ENCODE results near the gene HADH. TPM values are rescaled to one million over a fixed set of nuclear protein-coding genes. Genes with fewer than 3 reads are reported as not detected.

The HADH gene
- total RNA-seq, 1 donor from 2014 or later = 22.8 TPM

- H3K27ac Mint-ChIP-seq = no peak overlapping the region
- intact Hi-C loops (cut with micrococcal nuclease) = no loop called here
- CTCF ChIA-PET = interaction anchor here (1.1 to 1.3 kb wide), 2 partner anchors 39 to 514 kb away, joined by 3 to 4 read pairs; no protein-coding TSS in a partner anchor
Observed at GRCh38 chr4:108058685-108059440, 69.2 kb downstream of the HADH start.

GRCh38 chr4:108060164-108060563 is 70.5 kb downstream of the HADH start:
- peaks cover 3% of the 10 kb centered on the region for H3K27me3 Mint-ChIP-seq

More at GRCh38 chr4:108058685-108059440, 69.2 kb downstream of the HADH start:
- DNase-seq = no peak
- Mint-ChIP-seq H3K27me3 (peaks cover 3% of the 10 kb centered on the region), H3K9me3 (no peaks in the 10 kb centered on the region), H3K36me3 (ENCODE audit: low read depth) (no peaks in the 10 kb centered on the region), H3K4me3 (no peak overlapping the region), H3K4me1 (no peaks in the 10 kb centered on the region)
- ATAC-seq (ENCODE audit: low read depth) = no peak
- POLR2A ChIA-PET = no interaction called here
- TF ChIP-seq CTCF (IDR thresholded peaks at IDR 0.05) = no peak

GRCh38 chr4:108060686-108061321 is 71.1 kb downstream of the HADH start:
- no peak overlapping the region for H3K4me3 Mint-ChIP-seq
- POLR2A ChIA-PET = no interaction called here
- intact Hi-C loops (cut with micrococcal nuclease) = no loop called here
- H3K36me3 Mint-ChIP-seq (ENCODE audit: low read depth) = no peaks in the 10 kb centered on the region
- no peak for DNase-seq
- H3K9me3 Mint-ChIP-seq = no peaks in the 10 kb centered on the region
- no peaks in the 10 kb centered on the region for H3K4me1 Mint-ChIP-seq
- no peak overlapping the region for H3K27ac Mint-ChIP-seq
- CTCF ChIA-PET = interaction anchor here (1.5 kb wide), 1 partner anchor 42 kb away, joined by 4 read pairs; no protein-coding TSS in a partner anchor
- TF ChIP-seq CTCF (IDR thresholded peaks at IDR 0.05) = no peak
- peaks cover 3% of the 10 kb centered on the region for H3K27me3 Mint-ChIP-seq
- no peak for ATAC-seq (ENCODE audit: low read depth)

More at GRCh38 chr4:108060164-108060563, 70.5 kb downstream of the HADH start:
- no peaks in the 10 kb centered on the region for H3K36me3 Mint-ChIP-seq (ENCODE audit: low read depth)
- H3K27ac Mint-ChIP-seq = no peak overlapping the region
- no peak for TF ChIP-seq CTCF (IDR thresholded peaks at IDR 0.05)
- CTCF ChIA-PET = interaction anchor here (0.8 to 1.5 kb wide), 2 partner anchors 16 to 42 kb away, joined by 3 to 4 read pairs; no protein-coding TSS in a partner anchor
- H3K9me3 Mint-ChIP-seq = no peaks in the 10 kb centered on the region
- POLR2A ChIA-PET = no interaction called here
- H3K4me3 Mint-ChIP-seq = no peak overlapping the region
- DNase-seq (no peak), ATAC-seq (ENCODE audit: low read depth) (no peak)
- H3K4me1 Mint-ChIP-seq = no peaks in the 10 kb centered on the region
- intact Hi-C loops (cut with micrococcal nuclease) = no loop called here

- no peak for TF ChIP-seq CTCF (IDR thresholded peaks at IDR 0.05)
- Mint-ChIP-seq H3K27me3 (peaks cover 7% of the 10 kb centered on the region), H3K4me1 (peaks cover 5% of the 10 kb centered on the region), H3K36me3 (ENCODE audit: low read depth) (no peaks in the 10 kb centered on the region), H3K4me3 (no peak overlapping the region), H3K9me3 (no peaks in the 10 kb centered on the region), H3K27ac (no peak overlapping the region)
- intact Hi-C loops (cut with micrococcal nuclease) = no loop called here
- CTCF ChIA-PET = no interaction called here
- POLR2A ChIA-PET = no interaction called here
- no peak for ATAC-seq (ENCODE audit: low read depth)
- DNase-seq = no peak
Observed at GRCh38 chr4:108068442-108068841, 78.8 kb downstream of the HADH start.

GRCh38 chr4:108070775-108071174 is 81.1 kb downstream of the HADH start:
- Mint-ChIP-seq H3K4me3 (no peak overlapping the region), H3K36me3 (ENCODE audit: low read depth) (no peaks in the 10 kb centered on the region), H3K4me1 (peaks cover 5% of the 10 kb centered on the region), H3K9me3 (no peaks in the 10 kb centered on the region), H3K27ac (no peak overlapping the region), H3K27me3 (peaks cover 7% of the 10 kb centered on the region)
- TF ChIP-seq CTCF (IDR thresholded peaks at IDR 0.05) = no peak
- ATAC-seq (ENCODE audit: low read depth) = no peak
- ChIA-PET POLR2A (no interaction called here), CTCF (no interaction called here)
- intact Hi-C loops (cut with micrococcal nuclease) = no loop called here
- DNase-seq = no peak

All from activated B cell treated with CpG ODN at 0.5 μM for 24 hours (primary cell).